Measurements from ENCODE around the gene AOC3. TPM values are rescaled to one million over a fixed set of nuclear protein-coding genes. Genes with fewer than 3 reads are reported as not detected.

Gene AOC3
- total and polyA plus RNA-seq, 2 of the 13 experiments (the other 11 are each of a cell fraction or from before 2014, with no cell fraction given): 8.7 to 51.7 TPM

DNA sequence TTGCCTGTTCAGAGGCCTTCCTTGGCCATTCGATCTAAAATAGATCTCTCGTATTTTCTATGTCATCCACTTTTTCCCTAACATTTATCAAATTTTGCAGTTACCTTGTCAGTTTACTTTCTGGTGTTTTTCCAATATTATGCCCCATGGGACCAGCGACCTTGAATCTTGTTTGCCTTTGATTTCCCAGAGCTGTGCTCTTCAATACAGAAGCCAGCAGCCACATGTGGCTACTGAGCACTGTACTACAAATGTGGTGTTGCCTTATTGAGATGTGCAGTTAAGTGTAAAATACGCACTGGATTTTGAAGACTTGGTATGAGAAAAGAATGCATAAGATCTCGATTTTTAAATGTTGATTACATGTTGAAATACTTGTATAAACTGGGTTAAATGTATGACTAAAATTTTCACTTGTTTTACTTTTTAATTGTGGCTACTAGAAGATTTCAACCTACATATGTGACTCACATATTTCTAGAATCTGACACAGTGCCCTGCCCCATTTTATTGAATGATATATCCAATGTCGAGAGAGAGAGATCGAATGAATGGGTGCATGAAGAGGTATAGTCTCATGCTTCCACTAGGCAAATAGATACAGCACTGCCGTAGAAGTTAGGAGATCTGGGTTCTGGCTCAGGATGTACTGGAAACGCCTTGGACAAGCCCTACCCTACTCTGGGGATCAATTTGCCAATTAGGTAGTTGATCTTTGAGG lies 18.6 kb upstream of the AOC3 start (continued):
- TF ChIP-seq MIXL1 (CRISPR knock-in tag; IDR thresholded peaks at IDR 0.05) (no peak; the same call in 1 of the 2 replicates), ETV6 (CRISPR knock-in tag; conservative IDR thresholded peaks at IDR 0.05) (no peak), ZNF232 (CRISPR knock-in tag; IDR thresholded peaks at IDR 0.05; ENCODE audit: borderline replicate concordance) (no peak), ZSCAN21 (CRISPR knock-in tag; IDR thresholded peaks at IDR 0.05; ENCODE audit: borderline replicate concordance) (0 out of 2 replicates have a peak, but pooled peaks have one; percentile 17), ZFP41 (CRISPR knock-in tag; IDR thresholded peaks at IDR 0.05; ENCODE audit: borderline replicate concordance) (no peak), KAT8 (CRISPR knock-in tag; IDR thresholded peaks at IDR 0.05) (no peak; the same call in 1 of the 2 replicates), U2AF2 (IDR thresholded peaks at IDR 0.05; ENCODE audit: low read depth, low read length) (no peak), FOXP1 (IDR thresholded peaks at IDR 0.05) (no peak), FOXP1 (CRISPR knock-in tag; IDR thresholded peaks at IDR 0.05) (no peak), ZNF780A (CRISPR knock-in tag; IDR thresholded peaks at IDR 0.05) (no peak), BRCA1 (CRISPR knock-in tag; IDR thresholded peaks at IDR 0.05) (no peak; the same call in 1 of the 2 replicates), ZFP62 (CRISPR knock-in tag; IDR thresholded peaks at IDR 0.05) (no peak), ZC3H13 (CRISPR knock-in tag; IDR thresholded peaks at IDR 0.05) (no peak), ETV5 (CRISPR knock-in tag; IDR thresholded peaks at IDR 0.05; ENCODE audit: borderline replicate concordance) (no peak; the same call in 1 of the 2 replicates), BHLHE40 (IDR thresholded peaks at IDR 0.05; ENCODE audit: low read length) (no peak), ZFAT (CRISPR knock-in tag; conservative IDR thresholded peaks at IDR 0.05) (no peak), HHEX (CRISPR knock-in tag; IDR thresholded peaks at IDR 0.05) (no peak)
- TF ChIP-seq, protein P1, sequence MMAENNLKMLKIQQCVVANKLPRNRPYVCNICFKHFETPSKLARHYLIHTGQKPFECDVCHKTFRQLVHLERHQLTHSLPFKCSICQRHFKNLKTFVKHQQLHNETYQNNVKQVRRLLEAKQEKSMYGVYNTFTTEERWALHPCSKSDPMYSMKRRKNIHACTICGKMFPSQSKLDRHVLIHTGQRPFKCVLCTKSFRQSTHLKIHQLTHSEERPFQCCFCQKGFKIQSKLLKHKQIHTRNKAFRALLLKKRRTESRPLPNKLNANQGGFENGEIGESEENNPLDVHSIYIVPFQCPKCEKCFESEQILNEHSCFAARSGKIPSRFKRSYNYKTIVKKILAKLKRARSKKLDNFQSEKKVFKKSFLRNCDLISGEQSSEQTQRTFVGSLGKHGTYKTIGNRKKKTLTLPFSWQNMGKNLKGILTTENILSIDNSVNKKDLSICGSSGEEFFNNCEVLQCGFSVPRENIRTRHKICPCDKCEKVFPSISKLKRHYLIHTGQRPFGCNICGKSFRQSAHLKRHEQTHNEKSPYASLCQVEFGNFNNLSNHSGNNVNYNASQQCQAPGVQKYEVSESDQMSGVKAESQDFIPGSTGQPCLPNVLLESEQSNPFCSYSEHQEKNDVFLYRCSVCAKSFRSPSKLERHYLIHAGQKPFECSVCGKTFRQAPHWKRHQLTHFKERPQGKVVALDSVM (CRISPR knock-in tag; IDR thresholded peaks at IDR 0.05): no peak
- TF ChIP-seq, protein P2, sequence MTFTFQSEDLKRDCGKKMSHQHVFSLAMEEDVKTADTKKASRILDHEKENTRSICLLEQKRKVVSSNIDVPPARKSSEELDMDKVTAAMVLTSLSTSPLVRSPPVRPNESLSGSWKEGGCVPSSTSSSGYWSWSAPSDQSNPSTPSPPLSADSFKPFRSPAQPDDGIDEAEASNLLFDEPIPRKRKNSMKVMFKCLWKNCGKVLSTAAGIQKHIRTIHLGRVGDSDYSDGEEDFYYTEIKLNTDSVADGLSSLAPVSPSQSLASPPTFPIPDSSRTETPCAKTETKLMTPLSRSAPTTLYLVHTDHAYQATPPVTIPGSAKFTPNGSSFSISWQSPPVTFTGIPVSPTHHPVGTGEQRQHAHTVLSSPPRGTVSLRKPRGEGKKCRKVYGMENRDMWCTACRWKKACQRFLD (CRISPR knock-in tag; IDR thresholded peaks at IDR 0.05; ENCODE audit: borderline replicate concordance): no peak
- TF ChIP-seq, protein P3, sequence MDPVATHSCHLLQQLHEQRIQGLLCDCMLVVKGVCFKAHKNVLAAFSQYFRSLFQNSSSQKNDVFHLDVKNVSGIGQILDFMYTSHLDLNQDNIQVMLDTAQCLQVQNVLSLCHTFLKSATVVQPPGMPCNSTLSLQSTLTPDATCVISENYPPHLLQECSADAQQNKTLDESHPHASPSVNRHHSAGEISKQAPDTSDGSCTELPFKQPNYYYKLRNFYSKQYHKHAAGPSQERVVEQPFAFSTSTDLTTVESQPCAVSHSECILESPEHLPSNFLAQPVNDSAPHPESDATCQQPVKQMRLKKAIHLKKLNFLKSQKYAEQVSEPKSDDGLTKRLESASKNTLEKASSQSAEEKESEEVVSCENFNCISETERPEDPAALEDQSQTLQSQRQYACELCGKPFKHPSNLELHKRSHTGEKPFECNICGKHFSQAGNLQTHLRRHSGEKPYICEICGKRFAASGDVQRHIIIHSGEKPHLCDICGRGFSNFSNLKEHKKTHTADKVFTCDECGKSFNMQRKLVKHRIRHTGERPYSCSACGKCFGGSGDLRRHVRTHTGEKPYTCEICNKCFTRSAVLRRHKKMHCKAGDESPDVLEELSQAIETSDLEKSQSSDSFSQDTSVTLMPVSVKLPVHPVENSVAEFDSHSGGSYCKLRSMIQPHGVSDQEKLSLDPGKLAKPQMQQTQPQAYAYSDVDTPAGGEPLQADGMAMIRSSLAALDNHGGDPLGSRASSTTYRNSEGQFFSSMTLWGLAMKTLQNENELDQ (CRISPR knock-in tag; IDR thresholded peaks at IDR 0.05; ENCODE audit: borderline replicate concordance): no peak
- TF ChIP-seq, protein P4, sequence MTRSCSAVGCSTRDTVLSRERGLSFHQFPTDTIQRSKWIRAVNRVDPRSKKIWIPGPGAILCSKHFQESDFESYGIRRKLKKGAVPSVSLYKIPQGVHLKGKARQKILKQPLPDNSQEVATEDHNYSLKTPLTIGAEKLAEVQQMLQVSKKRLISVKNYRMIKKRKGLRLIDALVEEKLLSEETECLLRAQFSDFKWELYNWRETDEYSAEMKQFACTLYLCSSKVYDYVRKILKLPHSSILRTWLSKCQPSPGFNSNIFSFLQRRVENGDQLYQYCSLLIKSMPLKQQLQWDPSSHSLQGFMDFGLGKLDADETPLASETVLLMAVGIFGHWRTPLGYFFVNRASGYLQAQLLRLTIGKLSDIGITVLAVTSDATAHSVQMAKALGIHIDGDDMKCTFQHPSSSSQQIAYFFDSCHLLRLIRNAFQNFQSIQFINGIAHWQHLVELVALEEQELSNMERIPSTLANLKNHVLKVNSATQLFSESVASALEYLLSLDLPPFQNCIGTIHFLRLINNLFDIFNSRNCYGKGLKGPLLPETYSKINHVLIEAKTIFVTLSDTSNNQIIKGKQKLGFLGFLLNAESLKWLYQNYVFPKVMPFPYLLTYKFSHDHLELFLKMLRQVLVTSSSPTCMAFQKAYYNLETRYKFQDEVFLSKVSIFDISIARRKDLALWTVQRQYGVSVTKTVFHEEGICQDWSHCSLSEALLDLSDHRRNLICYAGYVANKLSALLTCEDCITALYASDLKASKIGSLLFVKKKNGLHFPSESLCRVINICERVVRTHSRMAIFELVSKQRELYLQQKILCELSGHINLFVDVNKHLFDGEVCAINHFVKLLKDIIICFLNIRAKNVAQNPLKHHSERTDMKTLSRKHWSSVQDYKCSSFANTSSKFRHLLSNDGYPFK (CRISPR knock-in tag; IDR thresholded peaks at IDR 0.05; ENCODE audit: borderline replicate concordance): no peak
- TF ChIP-seq, protein P5, sequence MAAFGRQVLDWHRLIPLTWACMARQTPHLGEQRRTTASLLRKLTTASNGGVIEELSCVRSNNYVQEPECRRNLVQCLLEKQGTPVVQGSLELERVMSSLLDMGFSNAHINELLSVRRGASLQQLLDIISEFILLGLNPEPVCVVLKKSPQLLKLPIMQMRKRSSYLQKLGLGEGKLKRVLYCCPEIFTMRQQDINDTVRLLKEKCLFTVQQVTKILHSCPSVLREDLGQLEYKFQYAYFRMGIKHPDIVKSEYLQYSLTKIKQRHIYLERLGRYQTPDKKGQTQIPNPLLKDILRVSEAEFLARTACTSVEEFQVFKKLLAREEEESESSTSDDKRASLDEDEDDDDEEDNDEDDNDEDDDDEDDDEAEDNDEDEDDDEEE (CRISPR knock-in tag; IDR thresholded peaks at IDR 0.05): no peak

Measured in HepG2 (cell line).